Mesendoderm (in vitro differentiated cells): ENCODE results near the gene RAB11FIP3.

ENCODE experiments used
- DNase-seq: peaks from one replicate; pipeline ENCODE4 v3.0.0; 2013
- H2AK5ac ChIP-seq: 2 replicates; pipeline ENCODE4 v1.6.1; 2013; ENCODE audit warnings: low read length, inconsistent platforms
- H2BK120ac ChIP-seq: 2 replicates; pipeline ENCODE4 v1.6.1; 2013; ENCODE audit warnings: low read depth, mild to moderate bottlenecking, low read length, moderate library complexity, mixed read lengths
- H2BK15ac ChIP-seq: replicated peaks from 2 replicates; pipeline ENCODE4 v1.6.1; 2013; ENCODE audit warnings: low read depth, mild to moderate bottlenecking, moderate library complexity
- H2BK5ac ChIP-seq: 2 replicates; pipeline ENCODE4 v1.6.1; 2013; ENCODE audit warnings: low read length, inconsistent platforms
- H3K18ac ChIP-seq: 2 replicates; pipeline ENCODE4 v1.6.1; 2013; ENCODE audit warnings: mild to moderate bottlenecking, low read length, mixed read lengths
- H3K23ac ChIP-seq: one replicate; pipeline ENCODE4 v1.6.1; 2013; ENCODE audit warnings: low read length
- H3K27ac ChIP-seq: 2 replicates; pipeline ENCODE4 v1.5.1; 2013; ENCODE audit warnings: low read depth, mild to moderate bottlenecking, inconsistent platforms, low read length, moderate library complexity
- H3K27me3 ChIP-seq: 2 replicates; pipeline ENCODE4 v1.6.1; 2013; ENCODE audit warnings: low read length, control low read depth, mild to moderate bottlenecking, inconsistent platforms; ENCODE audit not compliant: insufficient read depth, poor library complexity
- H3K36me3 ChIP-seq: 2 replicates; pipeline ENCODE4 v1.6.1; 2013; ENCODE audit warnings: low read length, inconsistent platforms; ENCODE audit not compliant: control insufficient read depth, insufficient read depth
- H3K4ac ChIP-seq: one replicate; pipeline ENCODE4 v1.6.1; 2013; ENCODE audit warnings: low read depth, mild to moderate bottlenecking, low read length, moderate library complexity
- H3K4me1 ChIP-seq: 2 replicates; pipeline ENCODE4 v1.6.1; 2013; ENCODE audit warnings: low read depth, low read length, inconsistent platforms; ENCODE audit not compliant: control insufficient read depth
- H3K4me2 ChIP-seq: 2 replicates; pipeline ENCODE4 v1.6.1; 2013; ENCODE audit warnings: low read length
- H3K4me3 ChIP-seq: 2 replicates; pipeline ENCODE4 v1.5.1; 2013; ENCODE audit warnings: mild to moderate bottlenecking, low read length
- H3K56ac ChIP-seq: one replicate; pipeline ENCODE4 v1.6.1; 2013; ENCODE audit warnings: low read length
- H3K79me1 ChIP-seq: 2 replicates; pipeline ENCODE4 v1.6.1; 2013; ENCODE audit warnings: low read length, inconsistent platforms
- H3K79me2 ChIP-seq: 2 replicates; pipeline ENCODE4 v1.6.1; 2013; ENCODE audit warnings: mild to moderate bottlenecking, low read length; ENCODE audit not compliant: control insufficient read depth, insufficient read depth
- H3K9ac ChIP-seq: 2 replicates; pipeline ENCODE4 v1.6.1; 2013; ENCODE audit warnings: low read length, inconsistent platforms
- H4K5ac ChIP-seq: one replicate; pipeline ENCODE4 v1.6.1; 2013; ENCODE audit warnings: low read length
- H4K8ac ChIP-seq: one replicate; pipeline ENCODE4 v1.6.1; 2013; ENCODE audit warnings: low read depth, mild to moderate bottlenecking, control low read depth, low read length, moderate library complexity
- WGBS: extraction: QIAGEN DNeasy Blood & Tissue Kit; methylation state at CpG from one replicate; pipeline ENCODE4 v1.1.7; 2013; ENCODE audit warnings: low lambda C conversion rate, missing lambda C conversion rate; ENCODE audit not compliant: insufficient coverage; ENCODE audit errors: extremely low coverage; 5-methylcytosine and 5-hydroxymethylcytosine counted together

Gene RAB11FIP3

GRCh38 chr16:378821-379182 is 46.6 kb upstream of the RAB11FIP3 start:
- Histone ChIP-seq H3K27me3 (no peaks in the 10 kb centered on the region), H2BK5ac (no peak overlapping the region), H2BK15ac (no peak overlapping the region), H3K23ac (no peak overlapping the region), H3K4ac (no peak overlapping the region), H3K79me2 (peaks cover 25% of the 10 kb centered on the region), H3K4me3 (no peak overlapping the region), H3K27ac (no peak overlapping the region), H3K4me1 (peaks cover 4% of the 10 kb centered on the region), H4K5ac (no peak overlapping the region), H2BK120ac (no peak overlapping the region), H2AK5ac (no peak overlapping the region), H3K56ac (peak overlapping the region; percentile 5), H3K4me2 (no peak overlapping the region), H3K18ac (no peak overlapping the region), H3K36me3 (peaks cover 15% of the 10 kb centered on the region), H3K9ac (no peak overlapping the region), H4K8ac (no peak overlapping the region), H3K79me1 (peaks cover 12% of the 10 kb centered on the region)
- no peak for DNase-seq
- no CpG with 5 or more reads among the region's 14 CpGs for WGBS

GRCh38 chr16:379183-379960 is 46.1 kb upstream of the RAB11FIP3 start:
- Histone ChIP-seq H3K79me2 (peaks cover 25% of the 10 kb centered on the region), H3K9ac (peak overlapping the region; percentile 51), H4K8ac (no peak overlapping the region), H3K23ac (peak overlapping the region; percentile 80), H2BK5ac (no peak overlapping the region), H3K79me1 (peaks cover 12% of the 10 kb centered on the region), H4K5ac (no peak overlapping the region), H2BK15ac (no peak overlapping the region), H3K4ac (no peak overlapping the region), H3K4me3 (no peak overlapping the region), H3K18ac (no peak overlapping the region), H3K36me3 (peaks cover 11% of the 10 kb centered on the region), H3K56ac (peak overlapping the region; percentile 56), H2AK5ac (no peak overlapping the region), H3K27ac (no peak overlapping the region), H2BK120ac (no peak overlapping the region), H3K4me1 (peaks cover 4% of the 10 kb centered on the region), H3K4me2 (no peak overlapping the region), H3K27me3 (no peaks in the 10 kb centered on the region)
- WGBS: no CpG with 5 or more reads among the region's 16 CpGs
- peak; percentile 84 for DNase-seq

DNA sequence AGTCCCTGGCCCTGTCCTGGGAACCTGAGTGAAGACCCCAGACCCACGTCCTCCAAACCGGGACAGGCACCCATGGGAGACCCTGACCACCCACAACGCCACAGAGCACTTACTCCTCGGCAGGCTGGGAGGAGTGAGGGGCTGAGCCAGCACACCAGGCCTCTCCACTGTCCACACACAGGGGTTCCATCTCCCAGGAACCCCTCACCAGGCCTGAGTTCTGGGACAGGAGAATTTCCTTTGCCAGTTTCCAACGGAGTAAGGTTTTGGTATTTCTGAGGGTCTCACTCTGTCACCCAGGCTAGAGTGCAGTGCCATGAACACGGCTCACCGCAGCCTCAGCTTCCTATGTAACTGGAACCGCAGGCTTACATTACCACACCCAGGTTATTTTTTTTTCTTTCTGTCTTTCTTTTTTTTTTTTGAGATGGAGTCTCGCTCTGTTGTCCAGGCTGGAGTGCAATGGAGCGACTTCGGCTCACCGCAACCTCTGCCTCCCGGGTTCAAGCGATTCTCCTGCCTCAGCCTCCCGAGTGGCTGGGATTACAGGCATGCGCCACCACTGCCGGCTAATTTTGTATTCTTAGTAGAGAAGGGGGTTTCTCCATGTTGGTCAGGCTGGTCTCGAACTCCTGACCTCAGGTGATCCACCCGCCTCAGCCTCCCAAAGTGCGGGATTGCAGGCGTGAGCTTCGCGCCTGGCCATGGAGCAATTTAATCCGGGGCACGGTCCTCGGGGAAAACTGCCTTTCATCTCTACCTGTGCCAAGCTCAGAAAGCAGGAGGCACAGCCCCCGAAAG is 45.3 kb upstream of the RAB11FIP3 start:
- H2BK15ac ChIP-seq: no peak overlapping the region
- peaks cover 4% of the 10 kb centered on the region for H3K4me1 ChIP-seq
- no peak overlapping the region for H3K4me2 ChIP-seq
- H3K18ac ChIP-seq: no peak overlapping the region
- no peak overlapping the region for H2BK120ac ChIP-seq
- H3K79me2 ChIP-seq: peaks cover 25% of the 10 kb centered on the region
- peaks cover 12% of the 10 kb centered on the region for H3K79me1 ChIP-seq
- H3K36me3 ChIP-seq: peaks cover 7% of the 10 kb centered on the region
- DNase-seq: no peak
- no peak overlapping the region for H4K5ac ChIP-seq
- H3K56ac ChIP-seq: peak overlapping the region; percentile 95
- no peaks in the 10 kb centered on the region for H3K27me3 ChIP-seq
- no peak overlapping the region for H4K8ac ChIP-seq
- H3K9ac ChIP-seq: peak overlapping the region; percentile 97
- no peak overlapping the region for H3K27ac ChIP-seq
- H3K23ac ChIP-seq: peak overlapping the region; percentile 80
- no peak overlapping the region for H3K4me3 ChIP-seq
- H3K4ac ChIP-seq: no peak overlapping the region
- no peak overlapping the region for H2BK5ac ChIP-seq
- no peak overlapping the region for H2AK5ac ChIP-seq
- WGBS: no CpG with 5 or more reads among the region's 27 CpGs

DNA sequence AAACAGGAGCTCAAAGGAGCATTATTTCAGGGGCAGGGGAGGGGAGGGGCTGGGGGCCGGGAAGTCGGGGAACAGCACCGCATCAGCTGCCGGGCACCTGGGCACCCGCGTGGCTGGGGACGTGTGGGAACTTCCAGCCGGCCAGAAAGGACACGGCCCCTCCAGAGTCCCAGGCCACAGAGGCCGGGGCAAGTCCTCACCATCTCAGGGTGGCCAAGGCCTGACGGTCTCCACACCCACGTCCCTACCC is 44.8 kb upstream of the RAB11FIP3 start:
- peak overlapping the region; percentile 82 for H3K4me3 ChIP-seq
- H3K36me3 ChIP-seq: peaks cover 7% of the 10 kb centered on the region
- no CpG with 5 or more reads among the region's 12 CpGs for WGBS
- H2BK5ac ChIP-seq: peak overlapping the region; percentile 84
- H3K79me1 ChIP-seq: peaks cover 12% of the 10 kb centered on the region
- H3K56ac ChIP-seq: peak overlapping the region; percentile 95
- peak overlapping the region; percentile 100 for H3K23ac ChIP-seq
- H2BK120ac ChIP-seq: no peak overlapping the region
- peak overlapping the region; percentile 93 for H3K4me2 ChIP-seq
- no peak overlapping the region for H3K18ac ChIP-seq
- peak overlapping the region; percentile 97 for H3K9ac ChIP-seq
- no peaks in the 10 kb centered on the region for H3K27me3 ChIP-seq
- H3K27ac ChIP-seq: peak overlapping the region; percentile 70
- H3K79me2 ChIP-seq: peaks cover 25% of the 10 kb centered on the region
- H4K8ac ChIP-seq: no peak overlapping the region
- H4K5ac ChIP-seq: no peak overlapping the region
- peaks cover 4% of the 10 kb centered on the region for H3K4me1 ChIP-seq
- no peak overlapping the region for H2AK5ac ChIP-seq
- DNase-seq: no peak
- no peak overlapping the region for H2BK15ac ChIP-seq
- H3K4ac ChIP-seq: peak overlapping the region; percentile 5

- peak overlapping the region; percentile 10 for H2BK15ac ChIP-seq
- H3K4me3 ChIP-seq: peak overlapping the region; percentile 82
- H3K56ac ChIP-seq: peak overlapping the region; percentile 95
- H3K23ac ChIP-seq: peak overlapping the region; percentile 100
- DNase-seq: no peak
- peaks cover 12% of the 10 kb centered on the region for H3K79me1 ChIP-seq
- peak overlapping the region; percentile 77 for H4K8ac ChIP-seq
- H3K4me2 ChIP-seq: peak overlapping the region; percentile 93
- no peak overlapping the region for H4K5ac ChIP-seq
- H3K27ac ChIP-seq: peak overlapping the region; percentile 70
- no peaks in the 10 kb centered on the region for H3K27me3 ChIP-seq
- H3K4me1 ChIP-seq: peaks cover 4% of the 10 kb centered on the region
- peak overlapping the region; percentile 97 for H3K4ac ChIP-seq
- peaks cover 3% of the 10 kb centered on the region for H3K36me3 ChIP-seq
- peak overlapping the region; percentile 89 for H3K18ac ChIP-seq
- H2BK5ac ChIP-seq: peak overlapping the region; percentile 84
- peaks cover 25% of the 10 kb centered on the region for H3K79me2 ChIP-seq
- no CpG with 5 or more reads among the region's 73 CpGs for WGBS
- peak overlapping the region; percentile 46 for H2BK120ac ChIP-seq
- H3K9ac ChIP-seq: peak overlapping the region; percentile 97
- H2AK5ac ChIP-seq: no peak overlapping the region
Observed at GRCh38 chr16:381012-381788, 44.2 kb upstream of the RAB11FIP3 start.
